ENCODE measurements around the gene DVL3. TPM values are rescaled to one million over a fixed set of nuclear protein-coding genes. Genes with fewer than 3 reads are reported as not detected.
"Not testable (repeated sequence)": the region's sequence is repeated elsewhere in the genome, so short reads cannot be mapped to it uniquely, and the experiment has no call there.

DVL3 gene
- 10 to 100 TPM; 67.3 to 70.7 TPM for total RNA-seq
- long read RNA-seq, donor 1, full-length matches to known transcripts = 16 of 36 reads
- long read RNA-seq, donor 1, partial matches to known transcripts = 11 of 36 reads
- long read RNA-seq, donor 1, other reads (novel, unspliced or antisense) = 9 of 36 reads
- long read RNA-seq, donor 2, full-length matches to known transcripts = 2 of 19 reads
- long read RNA-seq, donor 2, partial matches to known transcripts = 9 of 19 reads
- long read RNA-seq, donor 2, other reads (novel, unspliced or antisense) = 8 of 19 reads

DNA sequence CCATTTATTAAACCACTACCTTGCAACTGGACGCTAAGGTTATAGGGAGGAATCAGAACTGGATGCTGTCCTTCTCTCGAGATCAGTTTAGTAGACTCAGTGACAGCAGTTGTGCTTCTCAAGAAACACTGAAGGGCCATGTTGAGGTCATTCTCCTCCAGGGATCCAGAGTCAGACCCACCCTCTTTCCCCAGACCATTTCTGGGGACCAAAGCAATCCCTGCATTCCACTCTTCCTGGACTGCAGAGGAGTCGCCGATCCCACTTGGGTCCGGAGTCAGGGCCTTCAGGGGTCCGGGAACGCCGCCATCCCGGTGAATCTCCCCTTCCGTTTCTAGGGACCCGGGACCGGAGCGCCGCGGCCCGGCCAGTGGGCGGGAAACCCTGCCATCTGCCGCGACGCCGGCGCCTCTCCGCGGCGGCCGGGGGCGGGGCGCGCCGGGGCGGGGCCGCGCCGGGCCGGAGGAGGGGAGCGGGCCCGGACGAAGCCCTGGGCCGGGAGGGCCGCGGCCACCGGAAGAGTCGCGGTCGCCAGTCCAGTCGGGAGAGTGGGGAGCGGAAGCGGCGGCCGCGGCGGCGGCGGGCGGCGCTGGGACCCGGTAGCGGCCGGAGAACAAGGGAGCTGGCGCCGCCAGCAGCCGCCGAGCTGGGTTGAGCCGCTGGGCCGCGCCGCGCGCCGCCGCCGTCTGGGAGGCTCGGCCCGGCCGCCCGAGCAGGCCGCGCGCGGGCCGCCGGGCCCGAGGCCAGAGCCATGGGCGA lies at the start of gene DVL3:
Gene DVL3 (plus strand): TSS at position 493 of the 759 bp plus-strand sequence. CDS start 259 bp downstream, at position 752.
- peak; percentile 93 for DNase-seq (ENCODE audit: low spot score)
- intact Hi-C loops (cut with DNase I) = no loop called here

DNA sequence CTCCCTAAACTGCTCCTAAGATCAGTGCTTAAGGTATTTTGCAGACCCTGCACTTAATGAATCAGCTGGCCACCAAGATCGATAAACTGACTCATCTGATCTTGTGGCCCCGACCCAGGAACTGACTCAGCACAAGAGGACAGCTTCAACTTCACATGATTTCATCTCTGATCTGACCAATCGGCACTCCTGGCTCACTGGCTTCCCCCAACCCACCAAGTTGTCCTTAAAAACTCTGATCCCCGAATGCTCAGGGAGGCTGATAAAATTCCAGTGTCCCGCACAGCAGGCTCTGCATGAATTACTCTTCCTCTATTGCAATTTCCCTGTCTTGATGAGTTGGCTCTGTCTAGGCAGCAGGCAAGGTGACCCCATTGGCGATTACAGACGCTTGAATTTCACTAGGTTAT lies 44.9 kb upstream of the DVL3 start:
- no peak for DNase-seq (ENCODE audit: low spot score)
- intact Hi-C loops (cut with DNase I) = no loop called here

DNA sequence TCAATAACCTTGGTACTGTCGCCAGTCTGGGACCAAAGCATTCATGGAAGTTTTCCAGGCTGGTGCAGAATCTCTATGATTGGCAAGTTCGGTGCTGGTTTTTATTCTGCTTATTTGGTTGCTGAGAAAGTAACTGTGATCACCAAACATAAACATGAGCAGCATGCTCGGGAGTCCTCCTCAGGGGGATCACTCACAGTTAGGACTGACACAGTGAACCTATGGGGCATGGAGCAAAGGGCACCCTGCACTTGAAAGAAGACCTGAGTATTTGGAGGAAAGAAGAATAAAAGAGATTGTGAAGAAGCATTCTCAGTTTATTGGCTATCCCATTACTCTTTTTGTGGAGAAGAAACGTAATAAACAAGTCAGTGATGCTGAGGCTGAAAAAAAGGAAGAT lies 39.2 kb upstream of the DVL3 start:
- intact Hi-C loops (cut with DNase I) = no loop called here
- no peak for DNase-seq (ENCODE audit: low spot score)

DNA sequence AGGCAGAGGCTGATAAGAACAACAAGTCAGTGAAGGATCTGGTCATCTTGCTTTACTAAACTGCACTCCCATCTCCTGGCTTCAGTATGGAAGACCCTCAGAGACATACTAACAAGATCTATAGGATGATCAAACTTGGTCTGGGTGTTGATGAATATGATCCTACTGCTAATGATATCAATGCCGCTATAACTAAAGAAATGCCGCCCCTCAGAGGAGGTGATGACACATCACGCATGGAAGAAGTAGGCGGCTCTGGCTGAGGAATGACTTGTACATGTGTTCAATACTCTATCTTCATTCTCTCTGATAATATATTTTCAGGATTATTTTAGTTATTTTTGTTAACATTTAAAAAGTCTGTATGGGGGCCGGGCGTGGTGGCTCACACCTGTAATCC lies 37.5 kb upstream of the DVL3 start:
- intact Hi-C loops (cut with DNase I) = no loop called here
- DNase-seq (ENCODE audit: low spot score) = no peak

DNA sequence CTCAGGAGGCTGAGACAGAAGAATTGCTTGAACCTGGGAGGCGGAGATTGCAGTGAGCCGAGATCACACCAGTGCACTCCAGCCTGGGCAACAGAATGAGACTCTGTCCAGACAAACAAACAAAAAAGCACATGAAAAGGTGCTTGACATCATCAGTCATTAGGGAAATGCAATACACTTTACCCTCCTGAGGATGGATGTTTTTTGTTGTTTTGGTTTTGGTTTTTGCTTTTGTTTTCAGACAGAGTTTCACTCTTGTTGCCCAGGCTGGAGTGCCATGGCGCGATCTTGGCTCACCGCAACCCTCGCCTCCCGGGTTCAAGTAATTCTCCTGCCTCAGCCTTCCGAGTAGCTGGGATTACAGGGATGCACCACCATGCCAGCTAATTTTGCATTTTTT lies 34.1 kb upstream of the DVL3 start:
- intact Hi-C loops (cut with DNase I); DNase-seq (ENCODE audit: low spot score): not testable (repeated sequence)

DNA sequence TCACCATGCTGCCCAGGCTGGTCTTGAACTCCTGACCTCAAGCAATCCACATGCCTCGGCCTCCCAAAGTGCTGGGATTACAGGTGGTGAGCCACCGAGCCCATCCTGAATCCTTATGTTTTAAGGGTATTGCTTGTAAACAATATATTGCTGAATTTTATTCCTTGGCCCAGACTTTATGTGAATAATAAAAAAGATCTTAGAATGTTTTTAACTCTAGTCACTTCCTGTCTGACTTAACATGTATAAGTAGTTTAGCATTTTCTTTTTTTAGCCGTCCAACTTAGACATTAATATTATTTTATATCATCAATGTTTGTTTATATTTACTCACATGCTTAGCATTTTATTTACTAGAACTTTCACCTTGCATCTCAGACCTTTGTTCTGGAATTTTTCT lies 29.2 kb upstream of the DVL3 start:
- intact Hi-C loops (cut with DNase I) = no loop called here
- DNase-seq (ENCODE audit: low spot score) = no peak

DNA sequence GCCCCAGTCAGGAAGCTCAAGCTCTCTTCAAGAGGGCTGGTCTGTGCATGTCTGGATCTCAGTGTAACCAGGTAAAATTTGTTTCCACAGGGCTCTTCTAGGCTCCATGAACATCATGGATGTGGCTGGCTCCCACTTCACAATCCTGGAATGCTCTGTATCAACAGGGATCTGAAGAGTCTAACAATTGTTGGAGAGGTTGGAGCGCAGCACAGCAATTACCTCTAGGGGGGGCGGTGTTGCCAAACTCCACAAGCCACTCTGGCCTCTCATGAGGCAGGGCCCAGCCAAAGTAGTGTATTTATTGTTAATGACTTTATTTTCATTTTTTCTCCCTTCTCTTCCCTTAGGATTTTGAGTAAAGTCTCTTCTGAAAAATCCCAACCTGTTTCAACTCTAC lies 26.2 kb upstream of the DVL3 start:
- intact Hi-C loops (cut with DNase I) = no loop called here
- DNase-seq (ENCODE audit: low spot score) = no peak

DNA sequence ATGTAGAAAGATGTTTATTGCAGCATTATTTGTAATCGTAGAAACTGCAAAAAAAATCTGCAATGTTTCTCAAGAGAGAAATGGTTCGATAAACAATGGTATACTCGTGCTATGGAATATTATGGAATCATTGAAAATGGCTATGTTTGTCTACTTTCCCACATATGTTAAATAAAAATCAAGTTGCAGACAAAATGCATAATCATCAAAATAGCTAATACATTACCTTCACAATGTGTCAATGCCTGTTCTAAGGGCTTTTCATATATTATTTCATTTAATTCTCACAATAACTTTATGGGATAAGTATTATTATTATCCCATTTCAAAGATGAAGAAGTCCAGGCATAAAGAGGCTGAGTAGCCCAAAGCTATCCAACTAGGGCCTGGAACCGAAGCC lies 22.2 kb upstream of the DVL3 start:
- no peak for DNase-seq (ENCODE audit: low spot score)
- intact Hi-C loops (cut with DNase I) = loop anchor here in 1 of 2 donors (10.0 kb wide), 2 partner anchors 52 to 112 kb away; partner anchors contain the start of genes ABCF3, ALG3 and EEF1AKMT4

DNA sequence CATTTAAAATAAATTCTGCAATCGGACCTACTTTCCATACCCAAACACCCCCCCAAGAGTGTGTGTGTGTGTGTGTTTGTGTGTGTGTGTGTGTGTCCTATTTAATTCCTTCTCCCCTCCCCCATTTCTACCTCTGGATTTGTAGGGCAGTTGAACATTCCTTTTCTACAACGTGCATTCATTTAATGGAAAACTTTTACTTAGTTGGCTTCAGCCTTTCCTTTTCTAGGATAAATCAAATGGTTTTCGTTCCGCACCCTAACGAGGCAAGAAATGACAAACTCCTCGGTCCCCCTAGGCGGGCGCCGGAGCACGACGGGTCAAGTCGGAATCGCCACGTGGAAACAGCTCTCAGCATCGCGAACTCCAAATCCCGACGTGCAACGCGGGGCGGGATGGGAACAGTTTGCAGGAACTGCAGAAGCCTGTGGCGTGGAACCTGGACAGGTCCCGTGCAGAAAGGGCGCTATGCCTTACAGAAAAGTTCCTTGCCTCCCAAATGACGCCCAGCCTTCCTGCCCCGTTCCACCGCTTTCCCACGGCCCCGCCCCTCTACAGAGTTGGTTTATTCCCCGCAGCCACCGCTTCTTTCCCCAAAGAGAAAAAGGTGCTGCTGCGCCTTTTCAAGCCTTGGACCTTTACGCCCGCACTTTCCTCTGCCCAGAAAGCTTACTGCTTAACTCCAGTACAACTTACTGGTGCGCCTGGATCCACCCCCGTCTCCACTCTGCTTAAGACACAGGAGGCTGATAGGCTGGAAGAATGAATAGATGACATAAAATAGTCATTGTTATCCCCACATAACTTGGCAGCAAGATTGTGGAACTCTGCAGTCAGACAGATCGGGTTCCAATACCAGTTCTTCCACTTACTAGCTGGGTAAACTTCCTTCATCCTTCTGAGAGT lies 21.1 kb upstream of the DVL3 start:
- peak; percentile 95 for DNase-seq (ENCODE audit: low spot score)
- intact Hi-C loops (cut with DNase I) = loop anchor here in 1 of 2 donors (10.0 kb wide), 2 partner anchors 51 to 111 kb away; partner anchors contain the start of genes ABCF3, ALG3 and EEF1AKMT4

DNA sequence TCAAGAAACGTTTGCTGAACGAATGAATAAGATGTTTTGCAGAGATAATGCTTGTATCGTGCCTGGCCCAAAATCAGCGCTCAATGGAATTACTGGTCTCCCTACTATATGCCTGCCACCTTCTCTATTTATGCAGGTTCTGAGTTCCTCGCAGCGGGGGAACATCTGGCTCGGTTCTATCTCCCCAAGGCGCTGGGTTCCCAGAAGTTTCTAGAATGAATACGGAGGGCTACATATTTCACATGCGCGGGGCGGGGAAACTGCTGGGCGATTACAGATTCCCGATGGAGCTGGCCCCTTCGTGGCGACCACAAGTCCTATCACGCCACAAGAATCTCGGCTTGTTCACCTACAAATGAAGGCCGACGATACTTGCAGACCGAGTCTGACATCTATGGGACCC lies 20.4 kb upstream of the DVL3 start:
- intact Hi-C loops (cut with DNase I) = loop anchor here in 1 of 2 donors (10.0 kb wide), 2 partner anchors 50 to 110 kb away; partner anchors contain the start of genes ABCF3, ALG3 and EEF1AKMT4
- DNase-seq (ENCODE audit: low spot score) = no peak

DNA sequence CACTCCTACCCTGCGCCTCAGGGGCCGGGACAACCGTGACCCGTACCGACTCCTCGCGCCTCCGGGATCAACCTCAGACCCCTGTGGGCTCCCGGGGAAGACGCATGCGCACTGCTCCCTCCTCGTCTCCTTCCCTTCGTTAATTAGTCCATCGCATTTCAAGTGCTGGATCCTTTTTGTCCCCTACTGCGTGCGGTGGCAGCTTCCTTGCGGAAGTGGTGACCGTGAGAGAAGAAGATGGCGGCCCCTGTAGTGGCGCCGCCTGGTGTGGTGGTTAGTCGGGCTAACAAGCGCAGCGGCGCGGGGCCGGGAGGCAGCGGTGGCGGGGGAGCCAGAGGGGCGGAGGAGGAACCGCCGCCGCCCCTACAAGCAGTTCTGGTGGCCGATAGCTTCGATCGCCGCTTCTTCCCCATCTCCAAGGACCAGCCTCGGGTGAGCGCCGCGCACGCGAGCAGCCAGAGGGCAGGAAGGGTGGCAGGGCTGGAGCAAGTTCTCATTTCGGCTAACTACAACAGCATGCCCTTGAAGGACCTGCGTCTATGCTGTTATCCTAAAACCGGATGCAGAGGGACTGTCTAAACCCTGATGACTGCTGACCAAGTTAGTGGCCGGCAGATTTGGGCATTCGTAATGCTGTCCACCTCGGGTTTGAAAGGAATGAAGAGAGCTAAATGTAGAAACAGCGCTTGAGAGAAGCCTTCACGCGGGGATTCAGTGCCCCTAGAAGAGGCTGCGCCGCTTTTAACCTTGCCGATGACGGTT lies 19.8 kb upstream of the DVL3 start, which contains the start of gene EIF2B5:
Gene EIF2B5 (plus strand): TSS at position 210 of the 762 bp plus-strand sequence. CDS start 28 bp downstream, at position 238.
- intact Hi-C loops (cut with DNase I) = loop anchor here in 1 of 2 donors (10.0 kb wide), 2 partner anchors 49 to 109 kb away; partner anchors contain the start of genes ABCF3, ALG3 and EEF1AKMT4
- peak; percentile 96 for DNase-seq (ENCODE audit: low spot score)

DNA sequence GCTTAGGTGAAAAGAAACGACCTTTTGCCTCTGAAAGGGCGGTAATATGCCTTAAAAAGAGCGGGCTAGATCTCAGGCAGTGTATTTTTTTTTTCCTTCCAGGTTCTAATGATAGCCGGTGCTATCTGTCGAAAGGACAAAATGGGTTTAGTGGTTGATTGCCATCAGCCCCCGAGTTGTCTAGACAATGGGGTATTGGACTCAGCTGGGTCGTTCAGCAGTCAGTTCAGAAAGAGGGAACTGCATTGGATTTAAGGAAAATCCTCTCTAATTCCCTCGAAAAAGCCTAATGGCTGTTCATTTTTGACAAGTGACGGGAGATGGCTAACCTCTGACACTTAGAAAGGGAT lies 19.3 kb upstream of the DVL3 start:
- DNase-seq (ENCODE audit: low spot score) = no peak
- intact Hi-C loops (cut with DNase I) = loop anchor here (1.0 to 10.0 kb wide), 3 partner anchors 47 to 109 kb away; partner anchors contain the start of genes ABCF3 (in 1 of the 2), ALG3 (in 1 of the 2) and EEF1AKMT4 (in 1 of the 2)

DNA sequence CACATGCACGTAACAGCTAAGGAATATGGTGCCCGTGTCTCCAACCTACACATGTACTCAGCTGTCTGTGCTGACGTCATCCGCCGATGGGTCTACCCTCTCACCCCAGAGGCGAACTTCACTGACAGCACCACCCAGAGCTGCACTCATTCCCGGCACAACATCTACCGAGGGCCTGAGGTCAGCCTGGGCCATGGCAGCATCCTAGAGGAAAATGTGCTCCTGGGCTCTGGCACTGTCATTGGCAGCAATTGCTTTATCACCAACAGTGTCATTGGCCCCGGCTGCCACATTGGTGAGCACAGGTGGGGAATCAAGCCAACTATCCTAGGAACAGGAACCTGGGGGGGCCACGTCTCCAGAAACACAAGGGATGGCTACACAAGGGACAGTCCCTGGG lies 14.7 kb upstream of the DVL3 start:
- intact Hi-C loops (cut with DNase I) = loop anchor here in 1 of 2 donors (10.0 kb wide), 1 partner anchor 104 kb away; the partner anchor contains the start of genes ALG3 and EEF1AKMT4
- no peak for DNase-seq (ENCODE audit: low spot score)

DNA sequence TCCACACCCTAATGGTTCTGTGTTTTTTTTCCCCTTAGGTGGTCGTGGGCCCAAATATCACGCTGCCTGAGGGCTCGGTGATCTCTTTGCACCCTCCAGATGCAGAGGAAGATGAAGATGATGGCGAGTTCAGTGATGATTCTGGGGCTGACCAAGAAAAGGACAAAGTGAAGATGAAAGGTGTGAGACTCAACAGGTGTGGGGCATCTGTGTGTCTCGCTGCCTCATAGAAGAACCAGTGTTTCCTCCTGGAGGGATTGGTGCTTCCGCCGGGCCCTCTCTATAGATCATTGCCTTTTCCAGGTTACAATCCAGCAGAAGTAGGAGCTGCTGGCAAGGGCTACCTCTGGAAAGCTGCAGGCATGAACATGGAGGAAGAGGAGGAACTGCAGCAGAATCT lies 13.0 kb upstream of the DVL3 start:
- intact Hi-C loops (cut with DNase I) = loop anchor here in 1 of 2 donors (10.0 kb wide), 1 partner anchor 103 kb away; the partner anchor contains the start of genes ALG3 and EEF1AKMT4

DNA sequence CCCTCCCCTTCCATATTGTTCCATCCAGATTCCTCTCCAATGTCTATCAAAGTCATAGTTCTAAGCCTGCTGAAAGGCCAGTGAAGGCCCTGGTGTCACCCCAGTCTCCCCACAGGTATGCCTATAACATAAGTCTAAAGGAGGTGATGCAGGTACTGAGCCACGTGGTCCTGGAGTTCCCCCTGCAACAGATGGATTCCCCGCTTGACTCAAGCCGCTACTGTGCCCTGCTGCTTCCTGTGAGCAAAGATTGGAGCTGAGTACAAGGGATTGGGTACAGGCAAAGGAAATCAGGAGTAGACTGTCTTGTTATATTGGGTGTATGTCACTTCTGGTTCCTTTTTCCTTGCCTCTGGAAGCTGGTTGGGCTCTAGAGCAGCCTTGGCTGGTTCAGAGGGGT lies 11.8 kb upstream of the DVL3 start:
- DNase-seq (ENCODE audit: low spot score) = no peak
- intact Hi-C loops (cut with DNase I) = loop anchor here in 1 of 2 donors (10.0 kb wide), 1 partner anchor 101 kb away; the partner anchor contains the start of genes ALG3 and EEF1AKMT4

More for the DNA sequence above, 13.0 kb upstream of the DVL3 start:
- DNase-seq (ENCODE audit: low spot score) = no peak

DNA sequence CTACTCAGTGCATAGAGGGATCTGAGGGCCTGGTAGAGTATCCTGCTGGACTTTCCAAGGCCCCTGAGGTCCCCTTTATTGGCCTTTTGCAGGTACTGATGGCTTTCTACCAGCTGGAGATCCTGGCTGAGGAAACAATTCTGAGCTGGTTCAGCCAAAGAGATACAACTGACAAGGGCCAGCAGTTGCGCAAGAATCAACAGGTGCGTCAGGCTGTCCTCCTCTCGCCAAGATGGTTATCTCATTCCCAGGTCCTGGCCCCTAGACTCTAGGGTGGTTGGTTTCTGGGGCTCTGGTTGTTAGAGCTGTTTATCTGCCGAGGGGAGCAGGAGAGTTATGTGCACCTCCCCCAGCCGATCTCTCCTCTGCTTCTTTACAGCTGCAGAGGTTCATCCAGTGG lies 10.7 kb upstream of the DVL3 start:
- intact Hi-C loops (cut with DNase I) = loop anchor here in 1 of 2 donors (10.0 kb wide), 1 partner anchor 100 kb away; the partner anchor contains the start of genes ALG3 and EEF1AKMT4
- DNase-seq (ENCODE audit: low spot score) = no peak

DNA sequence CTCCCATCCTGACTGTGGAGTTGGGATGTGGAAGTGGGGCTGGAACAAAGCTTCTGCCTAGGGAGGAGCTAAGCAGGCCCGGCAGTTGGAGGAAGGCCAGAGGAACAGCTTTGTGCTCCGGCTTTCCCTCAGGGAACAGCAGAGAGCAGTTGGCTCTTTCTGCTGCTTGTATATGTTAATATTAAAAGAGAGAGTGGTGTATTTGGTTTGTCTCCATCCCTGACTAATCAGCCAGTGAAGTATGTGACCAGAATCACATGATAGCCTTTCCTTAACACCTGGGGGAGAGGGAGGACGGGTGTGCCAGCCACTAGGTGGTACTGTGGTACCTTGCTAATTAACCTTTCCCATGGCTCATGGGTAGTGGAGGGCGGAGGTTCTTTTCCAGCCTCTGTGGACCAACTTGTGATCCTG lies 10.1 kb upstream of the DVL3 start:
- intact Hi-C loops (cut with DNase I) = loop anchor here in 1 of 2 donors (10.0 kb wide), 1 partner anchor 100 kb away; the partner anchor contains the start of genes ALG3 and EEF1AKMT4
- no peak for DNase-seq (ENCODE audit: low spot score)

DNA sequence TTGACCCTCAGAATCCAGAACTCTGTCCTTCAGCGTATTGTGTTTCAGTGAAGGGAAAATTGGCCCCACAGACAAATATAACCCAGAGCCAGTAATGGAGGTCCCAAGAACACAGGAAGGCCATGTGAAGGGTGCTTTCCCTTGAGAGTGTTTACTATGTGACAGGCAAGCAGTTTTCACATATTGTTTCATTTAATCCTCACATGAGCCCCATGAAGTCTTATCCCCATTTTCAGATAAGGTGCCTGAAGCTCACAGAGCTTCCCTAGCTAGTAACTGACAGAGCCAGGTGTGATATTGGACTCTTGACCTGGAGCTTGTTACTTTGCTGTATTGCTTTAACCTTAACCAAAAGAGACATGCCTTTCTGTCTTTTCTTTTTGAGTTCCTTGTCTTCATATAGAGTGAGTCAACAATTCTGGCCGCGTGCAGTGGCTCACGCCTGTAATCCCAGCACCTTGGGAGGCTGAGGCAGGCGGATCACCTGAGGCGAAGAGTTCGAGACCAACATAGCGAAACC lies 9.4 kb upstream of the DVL3 start:
- intact Hi-C loops (cut with DNase I) = loop anchor here in 1 of 2 donors (10.0 kb wide), 1 partner anchor 99 kb away; the partner anchor contains the start of genes ALG3 and EEF1AKMT4
- DNase-seq (ENCODE audit: low spot score) = no peak
